GM18861 (cell line): ENCODE measurements around the gene MLST8.

Source experiments
- ATAC-seq: cut with Tn5 transposase; IDR thresholded peaks from one replicate; pipeline ENCODE4 v1.9.1; 2021; ENCODE audit not compliant: unreplicated experiment

The MLST8 gene

GRCh38 chr16:2208308-2208707 lies 3.1 kb downstream of the MLST8 start:
- no peak for ATAC-seq

- ATAC-seq: no peak
Measured at GRCh38 chr16:2208772-2209171, 3.5 kb downstream of the MLST8 start.

- ATAC-seq: no peak
Measured at GRCh38 chr16:2209258-2210008, 4.2 kb downstream of the MLST8 start.

- no peak for ATAC-seq
Measured at GRCh38 chr16:2210009-2210332, 4.7 kb downstream of the MLST8 start.

GRCh38 chr16:2210386-2211365 lies 5.4 kb downstream of the MLST8 start, which contains the start of gene BRICD5:
Gene BRICD5, minus strand, starts transcription at chr16:2210863. Its CDS starts 30 bp downstream, at chr16:2210833.
- no peak for ATAC-seq

- no peak for ATAC-seq
Measured at GRCh38 chr16:2211923-2212347, 6.7 kb downstream of the MLST8 start.

GRCh38 chr16:2212362-2213324 lies 7.4 kb downstream of the MLST8 start:
- no peak for ATAC-seq

GRCh38 chr16:2213817-2214718 lies 8.8 kb downstream of the MLST8 start:
- peak; percentile 10 for ATAC-seq

- ATAC-seq: peak; percentile 76
Measured at GRCh38 chr16:2214719-2214968, 9.4 kb downstream of the MLST8 start, which contains the start of gene PGP. Gene PGP, minus strand, starts transcription at chr16:2214840. Its CDS starts 63 bp downstream, at chr16:2214777.

- no peak for ATAC-seq
Measured at GRCh38 chr16:2216330-2216729, 11.1 kb downstream of the MLST8 start.

GRCh38 chr16:2223221-2223941 lies 18.1 kb downstream of the MLST8 start, which contains the start of gene E4F1:
Gene E4F1, plus strand, starts transcription at chr16:2223591. Its CDS starts 23 bp downstream, at chr16:2223614.
- ATAC-seq: peak; percentile 86

GRCh38 chr16:2223942-2224486 lies 18.8 kb downstream of the MLST8 start:
- peak; percentile 5 for ATAC-seq

- ATAC-seq: no peak
Measured at GRCh38 chr16:2226245-2226793, 21.1 kb downstream of the MLST8 start.

GRCh38 chr16:2226918-2227317 lies 21.7 kb downstream of the MLST8 start:
- no peak for ATAC-seq

GRCh38 chr16:2228161-2228824 lies 23.0 kb downstream of the MLST8 start:
- ATAC-seq: no peak

- no peak for ATAC-seq
Measured at GRCh38 chr16:2229091-2229490, 23.8 kb downstream of the MLST8 start.

- no peak for ATAC-seq
Measured at GRCh38 chr16:2229632-2230250, 24.5 kb downstream of the MLST8 start.

GRCh38 chr16:2230376-2230775 lies 25.1 kb downstream of the MLST8 start:
- ATAC-seq: no peak
